GM19372 (cell line): Measurements from ENCODE around the gene RUNX1.
A peak's percentile ranks its signal among the peaks of the same experiment; 100 is the strongest.

Experiments
- ATAC-seq: cut with Tn5 transposase; IDR thresholded peaks from one replicate; pipeline ENCODE4 v1.9.1; 2021; ENCODE audit warnings: mild to moderate bottlenecking, low read depth, moderate library complexity; ENCODE audit not compliant: unreplicated experiment

The RUNX1 gene

GRCh38 chr21:35037384-35037765 is 11.7 kb downstream of the RUNX1 start:
- no peak for ATAC-seq

GRCh38 chr21:35036465-35037383 is 12.4 kb downstream of the RUNX1 start:
- ATAC-seq: no peak

GRCh38 chr21:35035581-35035980 is 13.5 kb downstream of the RUNX1 start:
- ATAC-seq: no peak

GRCh38 chr21:35035116-35035515 is 14.0 kb downstream of the RUNX1 start:
- ATAC-seq: no peak

GRCh38 chr21:35034203-35034926 is 14.7 kb downstream of the RUNX1 start:
- no peak for ATAC-seq

GRCh38 chr21:35032474-35033263 is 16.4 kb downstream of the RUNX1 start:
- no peak for ATAC-seq

GRCh38 chr21:35028451-35028978 is 20.6 kb downstream of the RUNX1 start:
- ATAC-seq: no peak

GRCh38 chr21:35027563-35028450 is 21.3 kb downstream of the RUNX1 start:
- ATAC-seq: no peak

- peak; percentile 92 for ATAC-seq
Measured at GRCh38 chr21:35026617-35027562, 22.2 kb downstream of the RUNX1 start.

- no peak for ATAC-seq
Measured at GRCh38 chr21:35026153-35026500, 23.0 kb downstream of the RUNX1 start.

GRCh38 chr21:35025206-35026152 is 23.6 kb downstream of the RUNX1 start:
- ATAC-seq: no peak

GRCh38 chr21:35024513-35024912 is 24.6 kb downstream of the RUNX1 start:
- ATAC-seq: no peak

GRCh38 chr21:35024071-35024420 is 25.1 kb downstream of the RUNX1 start:
- ATAC-seq: no peak

GRCh38 chr21:35023396-35024070 is 25.6 kb downstream of the RUNX1 start:
- no peak for ATAC-seq

GRCh38 chr21:35021546-35021945 is 27.6 kb downstream of the RUNX1 start:
- no peak for ATAC-seq

GRCh38 chr21:35020902-35021301 is 28.2 kb downstream of the RUNX1 start:
- ATAC-seq: no peak

- no peak for ATAC-seq
Measured at GRCh38 chr21:35020436-35020835, 28.7 kb downstream of the RUNX1 start.
